ENCODE measurements around the gene RNPEPL1. TPM values are rescaled to one million over a fixed set of nuclear protein-coding genes. Genes with fewer than 3 reads are reported as not detected.

Gene RNPEPL1
- total and polyA plus RNA-seq, 10 of the 15 experiments (the other 5 are each of a cell fraction or from before 2014, with no cell fraction given), result 0.24 to 49.5 (median 6.8) TPM

DNA sequence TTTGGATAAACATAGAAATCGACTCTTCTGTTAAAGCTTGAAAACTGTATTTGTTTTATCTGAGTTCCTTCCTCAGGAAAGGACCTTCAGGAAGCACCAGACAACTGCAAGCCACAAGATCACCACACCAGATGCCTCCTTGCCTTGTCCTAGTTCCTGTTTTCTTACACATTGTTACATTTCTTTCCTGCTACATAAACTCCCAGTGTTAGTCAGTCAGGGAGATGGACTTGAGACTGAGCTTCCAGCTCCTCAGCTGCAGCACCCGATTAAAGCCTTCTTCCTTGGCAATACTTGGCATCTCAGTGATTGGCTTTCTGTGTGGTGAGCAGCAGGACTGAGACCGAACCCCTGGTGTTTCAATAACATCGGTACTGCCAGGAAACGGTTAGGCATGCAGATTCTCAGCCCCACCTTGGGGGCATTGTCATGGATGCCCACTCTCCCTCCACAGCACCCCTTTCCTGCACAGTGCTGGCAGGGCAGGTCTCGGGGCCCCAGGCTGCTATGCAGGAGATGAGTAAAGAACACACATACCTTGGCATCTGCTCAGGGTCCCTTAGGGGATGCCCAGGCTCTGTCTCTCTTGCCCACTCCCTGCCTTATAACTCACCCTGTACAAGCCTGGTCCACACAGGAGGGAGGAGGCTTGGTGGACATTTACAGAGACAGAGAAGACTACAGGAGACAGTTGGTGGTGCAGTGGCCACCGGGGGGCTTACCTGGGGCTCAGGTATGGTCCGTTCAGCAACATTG, 43.1 kb upstream of the RNPEPL1 start:
- ATAC-seq (no peak), FAIRE-seq (no peak), DNase-seq (ENCODE audit: low read depth, low spot score) (no peak)
- Histone ChIP-seq H3K4me1 (ENCODE audit: control insufficient read depth, insufficient read depth, low read length) (no peaks in the 10 kb centered on the region), H3K27me3 (replicated peaks in 1 of 2; ENCODE audit: control insufficient read depth in 2 of 2, insufficient read depth in 2 of 2, low read length in 1 of 2) (no peaks in the 10 kb centered on the region), H3K4me2 (ENCODE audit: control insufficient read depth, insufficient read depth) (no peak overlapping the region), H3K36me3 (ENCODE audit: control insufficient read depth in 2 of 2, insufficient read depth in 2 of 2, low read length in 1 of 2) (peaks cover 0 to 3% of the 10 kb centered on the region in 2 experiments; a peak in 1 of 4 replicates), H2AFZ (ENCODE audit: control insufficient read depth, low read depth, low read length) (no peak overlapping the region), H3K4me3 (no peak overlapping the region), H3K9ac (ENCODE audit: control insufficient read depth, insufficient read depth, low read length) (no peak overlapping the region), H4K20me1 (ENCODE audit: control insufficient read depth, insufficient read depth) (no peaks in the 10 kb centered on the region), H3K27ac (ENCODE audit: control insufficient read depth, insufficient read depth) (no peak overlapping the region), H3K79me2 (ENCODE audit: control insufficient read depth, insufficient read depth, low read length) (no peaks in the 10 kb centered on the region), H3K9me3 (replicated peaks; ENCODE audit: control insufficient read depth, insufficient read depth, low read length) (peaks cover 19% of the 10 kb centered on the region; the same call in 2 of the 3 replicates)
- in situ Hi-C loops (cut with MboI) (loop anchor here (25.0 kb wide), 1 partner anchor 312 kb away; no protein-coding TSS in a partner anchor), intact Hi-C loops (cut with micrococcal nuclease; ENCODE audit: unreplicated experiment) (no loop called here)
- SMC1A ChIA-PET (ENCODE audit: uncharacterized antibody, unreplicated experiment), result interaction anchor here (0.6 kb wide), 1 partner anchor 620 kb away, joined by 3 read pairs; no protein-coding TSS in a partner anchor
- peak; percentile 49; the same call in 1 of the 2 replicates for TF ChIP-seq CBX5 (IDR thresholded peaks at IDR 0.05; ENCODE audit: low read depth)
- no peak for TF ChIP-seq ZBED1 (IDR thresholded peaks at IDR 0.05; ENCODE audit: borderline replicate concordance)
- RAD21 ChIA-PET (ENCODE audit: unreplicated experiment), result no interaction called here
- POLR2A ChIA-PET, result no interaction called here
- CTCF ChIA-PET, result interaction anchor here (0.9 kb wide), 1 partner anchor 10 kb away, joined by 4 read pairs; no protein-coding TSS in a partner anchor
- BruUV-seq (replicated peaks), result no TSS peak
- 79% methylated on average over 8 of the region's 8 CpGs for WGBS (ENCODE audit: insufficient coverage, insufficient replicate concordance, low lambda C conversion rate, missing lambda C conversion rate)

DNA sequence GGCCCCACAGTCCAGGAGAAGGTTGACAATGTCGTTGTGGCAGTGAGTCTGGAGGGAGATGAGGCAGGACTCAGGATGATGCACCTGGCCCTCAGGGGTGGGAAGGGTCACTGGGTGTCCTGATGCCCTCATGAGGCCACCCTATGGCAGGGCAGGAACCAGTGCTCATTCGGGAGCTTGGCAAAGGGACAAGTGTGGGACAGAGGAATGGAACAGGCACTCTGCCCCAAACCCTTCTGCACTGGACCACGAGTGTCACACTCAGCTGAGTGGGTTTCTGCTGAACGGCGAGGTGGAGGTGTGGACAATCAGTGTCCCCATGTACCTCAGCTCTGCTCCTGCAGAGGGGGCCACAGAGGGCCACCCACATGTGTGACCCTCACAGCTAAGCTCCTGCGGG, 42.5 kb upstream of the RNPEPL1 start:
- ChIA-PET POLR2A (no interaction called here), RAD21 (ENCODE audit: unreplicated experiment) (no interaction called here), CTCF (no interaction called here), SMC1A (ENCODE audit: uncharacterized antibody, unreplicated experiment) (no interaction called here)
- Histone ChIP-seq H3K4me3 (no peak overlapping the region), H3K9ac (ENCODE audit: control insufficient read depth, insufficient read depth, low read length) (no peak overlapping the region), H3K9me3 (replicated peaks; ENCODE audit: control insufficient read depth, insufficient read depth, low read length) (peaks cover 19% of the 10 kb centered on the region; the same call in 2 of the 3 replicates), H4K20me1 (ENCODE audit: control insufficient read depth, insufficient read depth) (no peaks in the 10 kb centered on the region), H3K79me2 (ENCODE audit: control insufficient read depth, insufficient read depth, low read length) (no peaks in the 10 kb centered on the region), H3K4me2 (ENCODE audit: control insufficient read depth, insufficient read depth) (no peak overlapping the region), H3K36me3 (ENCODE audit: control insufficient read depth in 2 of 2, insufficient read depth in 2 of 2, low read length in 1 of 2) (peaks cover 0 to 3% of the 10 kb centered on the region in 2 experiments; a peak in 1 of 4 replicates), H2AFZ (ENCODE audit: control insufficient read depth, low read depth, low read length) (no peak overlapping the region), H3K4me1 (ENCODE audit: control insufficient read depth, insufficient read depth, low read length) (no peaks in the 10 kb centered on the region), H3K27ac (ENCODE audit: control insufficient read depth, insufficient read depth) (no peak overlapping the region), H3K27me3 (replicated peaks in 1 of 2; ENCODE audit: control insufficient read depth in 2 of 2, insufficient read depth in 2 of 2, low read length in 1 of 2) (no peaks in the 10 kb centered on the region)
- DNase-seq (ENCODE audit: low read depth, low spot score) (no peak), FAIRE-seq (no peak), ATAC-seq (no peak)
- intact Hi-C loops (cut with micrococcal nuclease; ENCODE audit: unreplicated experiment) (no loop called here), in situ Hi-C loops (cut with MboI) (no loop called here)
- BruUV-seq (replicated peaks), result no TSS peak
- 96% methylated on average over 6 of the region's 6 CpGs for WGBS (ENCODE audit: insufficient coverage, insufficient replicate concordance, low lambda C conversion rate, missing lambda C conversion rate)
- TF ChIP-seq GABPA (IDR thresholded peaks at IDR 0.05; ENCODE audit: low read depth) (no peak), ATF3 (IDR thresholded peaks at IDR 0.05; ENCODE audit: borderline replicate concordance, extremely low read depth, low read depth, low read length) (no peak), CBFB (IDR thresholded peaks at IDR 0.05; ENCODE audit: low read depth) (no peak), GATAD2B (conservative IDR thresholded peaks at IDR 0.05; ENCODE audit: low read depth) (no peak), BMI1 (IDR thresholded peaks at IDR 0.05; ENCODE audit: borderline replicate concordance) (no peak), EED (IDR thresholded peaks at IDR 0.05; ENCODE audit: low read depth) (no peak), SMAD5 (IDR thresholded peaks at IDR 0.05; ENCODE audit: low read depth) (no peak), RFX5 (IDR thresholded peaks at IDR 0.05; ENCODE audit: low read depth, low read length) (no peak), TBL1XR1 (IDR thresholded peaks at IDR 0.05; ENCODE audit: low read depth, low read length) (no peak), FOS (IDR thresholded peaks at IDR 0.05; ENCODE audit: borderline replicate concordance, extremely low read depth, insufficient read length) (no peak), HCFC1 (IDR thresholded peaks at IDR 0.05; ENCODE audit: low read length) (no peak), HDGF (IDR thresholded peaks at IDR 0.05) (no peak)
- TF ChIP-seq, protein P1, sequence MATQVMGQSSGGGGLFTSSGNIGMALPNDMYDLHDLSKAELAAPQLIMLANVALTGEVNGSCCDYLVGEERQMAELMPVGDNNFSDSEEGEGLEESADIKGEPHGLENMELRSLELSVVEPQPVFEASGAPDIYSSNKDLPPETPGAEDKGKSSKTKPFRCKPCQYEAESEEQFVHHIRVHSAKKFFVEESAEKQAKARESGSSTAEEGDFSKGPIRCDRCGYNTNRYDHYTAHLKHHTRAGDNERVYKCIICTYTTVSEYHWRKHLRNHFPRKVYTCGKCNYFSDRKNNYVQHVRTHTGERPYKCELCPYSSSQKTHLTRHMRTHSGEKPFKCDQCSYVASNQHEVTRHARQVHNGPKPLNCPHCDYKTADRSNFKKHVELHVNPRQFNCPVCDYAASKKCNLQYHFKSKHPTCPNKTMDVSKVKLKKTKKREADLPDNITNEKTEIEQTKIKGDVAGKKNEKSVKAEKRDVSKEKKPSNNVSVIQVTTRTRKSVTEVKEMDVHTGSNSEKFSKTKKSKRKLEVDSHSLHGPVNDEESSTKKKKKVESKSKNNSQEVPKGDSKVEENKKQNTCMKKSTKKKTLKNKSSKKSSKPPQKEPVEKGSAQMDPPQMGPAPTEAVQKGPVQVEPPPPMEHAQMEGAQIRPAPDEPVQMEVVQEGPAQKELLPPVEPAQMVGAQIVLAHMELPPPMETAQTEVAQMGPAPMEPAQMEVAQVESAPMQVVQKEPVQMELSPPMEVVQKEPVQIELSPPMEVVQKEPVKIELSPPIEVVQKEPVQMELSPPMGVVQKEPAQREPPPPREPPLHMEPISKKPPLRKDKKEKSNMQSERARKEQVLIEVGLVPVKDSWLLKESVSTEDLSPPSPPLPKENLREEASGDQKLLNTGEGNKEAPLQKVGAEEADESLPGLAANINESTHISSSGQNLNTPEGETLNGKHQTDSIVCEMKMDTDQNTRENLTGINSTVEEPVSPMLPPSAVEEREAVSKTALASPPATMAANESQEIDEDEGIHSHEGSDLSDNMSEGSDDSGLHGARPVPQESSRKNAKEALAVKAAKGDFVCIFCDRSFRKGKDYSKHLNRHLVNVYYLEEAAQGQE (IDR thresholded peaks at IDR 0.05; ENCODE audit: low read depth, low read length), result no peak

All from GM12878 (cell line).